ENCODE results near the gene SEL1L.

SEL1L gene

GRCh38 chr14:81533536-81534343 is at the start of gene SEL1L:
Gene SEL1L (minus strand): TSS chr14:81533853. CDS start chr14:81533744, 109 bp downstream.
- DNase-seq (ENCODE audit: low read depth, low spot score) = peak; percentile 99
- H3K9me3 ChIP-seq (ENCODE audit: low read depth, low read length) = no peaks in the 10 kb centered on the region
- no peak within 1 kb of the TSS for H3K27ac ChIP-seq
- H3K9ac ChIP-seq (ENCODE audit: insufficient read length) = peak within 1 kb of the TSS; percentile 88
- TF ChIP-seq POLR2AphosphoS5 (IDR thresholded peaks at IDR 0.05; ENCODE audit: borderline replicate concordance, low read depth, low read length) (peak; percentile 79), EZH2 (IDR thresholded peaks at IDR 0.05) (no peak)
- no peaks in the 10 kb centered on the region for H3K36me3 ChIP-seq (ENCODE audit: insufficient read depth, low read length)
- peak within 1 kb of the TSS; percentile 88 for H3K4me3 ChIP-seq

- H3K4me3 ChIP-seq = no peak overlapping the region
- no peaks in the 10 kb centered on the region; the same call in 1 of the 2 replicates for H3K9me3 ChIP-seq (ENCODE audit: low read depth, low read length)
- H3K36me3 ChIP-seq (ENCODE audit: insufficient read depth, low read length) = no peaks in the 10 kb centered on the region
- no peak for DNase-seq (ENCODE audit: low read depth, low spot score)
- no peak overlapping the region for H3K9ac ChIP-seq (ENCODE audit: insufficient read length)
- no peak overlapping the region for H3K27ac ChIP-seq
- TF ChIP-seq POLR2AphosphoS5 (IDR thresholded peaks at IDR 0.05; ENCODE audit: borderline replicate concordance, low read depth, low read length) (no peak), EZH2 (IDR thresholded peaks at IDR 0.05) (no peak), FOXP2 (optimal IDR thresholded peaks at IDR 0.05; ENCODE audit: control extremely low read depth, extremely low read length, insufficient read depth) (no peak)
These were observed 48.8 kb upstream of the SEL1L start for GRCh38 chr14:81582420-81582819.

GRCh38 chr14:81579115-81579514 is 45.5 kb upstream of the SEL1L start:
- TF ChIP-seq FOXP2 (optimal IDR thresholded peaks at IDR 0.05; ENCODE audit: control extremely low read depth, extremely low read length, insufficient read depth) (no peak), EZH2 (IDR thresholded peaks at IDR 0.05) (no peak), POLR2AphosphoS5 (IDR thresholded peaks at IDR 0.05; ENCODE audit: borderline replicate concordance, low read depth, low read length) (no peak)
- DNase-seq (ENCODE audit: low read depth, low spot score) = no peak
- H3K4me3 ChIP-seq = no peak overlapping the region
- no peaks in the 10 kb centered on the region for H3K36me3 ChIP-seq (ENCODE audit: insufficient read depth, low read length)
- H3K9me3 ChIP-seq (ENCODE audit: low read depth, low read length) = no peaks in the 10 kb centered on the region
- no peak overlapping the region for H3K27ac ChIP-seq
- H3K9ac ChIP-seq (ENCODE audit: insufficient read length) = no peak overlapping the region

GRCh38 chr14:81571437-81571836 is 37.8 kb upstream of the SEL1L start:
- Histone ChIP-seq H3K9ac (ENCODE audit: insufficient read length) (no peak overlapping the region), H3K36me3 (ENCODE audit: insufficient read depth, low read length) (no peaks in the 10 kb centered on the region), H3K9me3 (ENCODE audit: low read depth, low read length) (no peaks in the 10 kb centered on the region), H3K27ac (no peak overlapping the region), H3K4me3 (no peak overlapping the region)
- no peak for DNase-seq (ENCODE audit: low read depth, low spot score)
- no peak for TF ChIP-seq POLR2AphosphoS5 (IDR thresholded peaks at IDR 0.05; ENCODE audit: borderline replicate concordance, low read depth, low read length)
- no peak for TF ChIP-seq FOXP2 (optimal IDR thresholded peaks at IDR 0.05; ENCODE audit: control extremely low read depth, extremely low read length, insufficient read depth)
- TF ChIP-seq EZH2 (IDR thresholded peaks at IDR 0.05) = no peak

- no peaks in the 10 kb centered on the region for H3K36me3 ChIP-seq (ENCODE audit: insufficient read depth, low read length)
- DNase-seq (ENCODE audit: low read depth, low spot score) = no peak
- no peak overlapping the region for H3K4me3 ChIP-seq
- no peak overlapping the region for H3K27ac ChIP-seq
- no peak for TF ChIP-seq FOXP2 (optimal IDR thresholded peaks at IDR 0.05; ENCODE audit: control extremely low read depth, extremely low read length, insufficient read depth)
- TF ChIP-seq POLR2AphosphoS5 (IDR thresholded peaks at IDR 0.05; ENCODE audit: borderline replicate concordance, low read depth, low read length) = no peak
- no peak for TF ChIP-seq EZH2 (IDR thresholded peaks at IDR 0.05)
- no peak overlapping the region for H3K9ac ChIP-seq (ENCODE audit: insufficient read length)
- no peaks in the 10 kb centered on the region for H3K9me3 ChIP-seq (ENCODE audit: low read depth, low read length)
These were observed 33.6 kb upstream of the SEL1L start for GRCh38 chr14:81567302-81567701.

- peak overlapping the region; percentile 19 for H3K9ac ChIP-seq (ENCODE audit: insufficient read length)
- H3K4me3 ChIP-seq = no peak overlapping the region
- TF ChIP-seq EZH2 (IDR thresholded peaks at IDR 0.05) (no peak), POLR2AphosphoS5 (IDR thresholded peaks at IDR 0.05; ENCODE audit: borderline replicate concordance, low read depth, low read length) (no peak), FOXP2 (optimal IDR thresholded peaks at IDR 0.05; ENCODE audit: control extremely low read depth, extremely low read length, insufficient read depth) (no peak)
- no peak overlapping the region for H3K27ac ChIP-seq
- no peaks in the 10 kb centered on the region for H3K9me3 ChIP-seq (ENCODE audit: low read depth, low read length)
- DNase-seq (ENCODE audit: low read depth, low spot score) = no peak
- H3K36me3 ChIP-seq (ENCODE audit: insufficient read depth, low read length) = no peaks in the 10 kb centered on the region
These were observed 32.0 kb upstream of the SEL1L start for GRCh38 chr14:81565441-81566290.

GRCh38 chr14:81562818-81563217 is 29.2 kb upstream of the SEL1L start:
- Histone ChIP-seq H3K4me3 (no peak overlapping the region), H3K9ac (ENCODE audit: insufficient read length) (no peak overlapping the region), H3K36me3 (ENCODE audit: insufficient read depth, low read length) (no peaks in the 10 kb centered on the region), H3K9me3 (ENCODE audit: low read depth, low read length) (no peaks in the 10 kb centered on the region), H3K27ac (no peak overlapping the region)
- DNase-seq (ENCODE audit: low read depth, low spot score) = no peak
- no peak for TF ChIP-seq EZH2 (IDR thresholded peaks at IDR 0.05)
- no peak for TF ChIP-seq FOXP2 (optimal IDR thresholded peaks at IDR 0.05; ENCODE audit: control extremely low read depth, extremely low read length, insufficient read depth)
- no peak for TF ChIP-seq POLR2AphosphoS5 (IDR thresholded peaks at IDR 0.05; ENCODE audit: borderline replicate concordance, low read depth, low read length)

GRCh38 chr14:81561084-81561775 is 27.6 kb upstream of the SEL1L start:
- H3K9ac ChIP-seq (ENCODE audit: insufficient read length) = no peak overlapping the region
- H3K36me3 ChIP-seq (ENCODE audit: insufficient read depth, low read length) = no peaks in the 10 kb centered on the region
- no peak overlapping the region for H3K27ac ChIP-seq
- no peaks in the 10 kb centered on the region for H3K9me3 ChIP-seq (ENCODE audit: low read depth, low read length)
- TF ChIP-seq FOXP2 (optimal IDR thresholded peaks at IDR 0.05; ENCODE audit: control extremely low read depth, extremely low read length, insufficient read depth) (no peak), POLR2AphosphoS5 (IDR thresholded peaks at IDR 0.05; ENCODE audit: borderline replicate concordance, low read depth, low read length) (no peak), EZH2 (IDR thresholded peaks at IDR 0.05) (no peak)
- no peak overlapping the region for H3K4me3 ChIP-seq
- no peak for DNase-seq (ENCODE audit: low read depth, low spot score)
